SH-SY5Y (cell line): ENCODE results near the gene RABGAP1L.

Source experiments
- GATA2 ChIP-seq: IDR thresholded peaks from 2 replicates; pipeline ENCODE4 v1.6.1; 2011; ENCODE audit warnings: mild to moderate bottlenecking, low read depth, low read length
- GATA3 ChIP-seq: IDR thresholded peaks from 2 replicates; pipeline ENCODE4 v1.6.1; 2011; ENCODE audit warnings: low read depth, mild to moderate bottlenecking, low read length, moderate library complexity

The RABGAP1L gene

DNA sequence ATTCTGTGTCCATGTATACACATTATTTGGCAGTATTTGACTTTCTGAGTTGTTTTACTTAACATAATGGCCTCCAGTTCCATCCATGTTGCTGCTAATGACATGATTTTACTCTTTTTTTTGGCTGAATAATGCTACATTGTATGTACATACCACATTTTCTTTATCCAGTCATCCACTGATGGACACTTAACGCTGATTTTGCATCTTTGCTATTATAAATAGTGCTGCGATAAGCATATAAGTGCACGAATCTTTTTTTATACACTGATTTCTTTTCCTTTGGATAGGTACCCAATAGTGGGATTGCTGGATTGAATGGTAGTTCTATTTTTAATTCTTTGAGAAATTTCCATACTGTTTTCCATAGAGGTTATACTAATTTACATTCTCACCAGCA is 544.0 kb downstream of the RABGAP1L start:
- TF ChIP-seq GATA2: no peak
- no peak for TF ChIP-seq GATA3

DNA sequence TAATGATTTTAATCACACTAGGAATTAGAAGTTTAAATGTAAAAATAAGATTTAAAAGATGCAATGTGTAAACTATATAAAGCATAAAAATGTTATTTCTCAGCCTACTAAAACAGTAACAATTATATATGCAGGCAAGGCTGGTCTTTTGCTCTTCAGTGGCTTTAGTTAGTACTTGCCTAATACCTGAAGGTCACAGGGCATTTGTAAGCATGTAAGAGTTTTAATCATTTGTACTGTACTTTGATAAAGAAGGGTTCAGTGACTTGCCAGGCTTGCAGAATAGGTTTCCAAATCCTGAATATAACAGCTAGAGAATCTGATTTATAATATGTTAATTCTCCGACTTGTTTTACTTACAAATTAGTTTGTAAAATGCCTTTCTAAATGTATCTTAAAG is 545.0 kb downstream of the RABGAP1L start:
- no peak for TF ChIP-seq GATA2
- no peak for TF ChIP-seq GATA3

DNA sequence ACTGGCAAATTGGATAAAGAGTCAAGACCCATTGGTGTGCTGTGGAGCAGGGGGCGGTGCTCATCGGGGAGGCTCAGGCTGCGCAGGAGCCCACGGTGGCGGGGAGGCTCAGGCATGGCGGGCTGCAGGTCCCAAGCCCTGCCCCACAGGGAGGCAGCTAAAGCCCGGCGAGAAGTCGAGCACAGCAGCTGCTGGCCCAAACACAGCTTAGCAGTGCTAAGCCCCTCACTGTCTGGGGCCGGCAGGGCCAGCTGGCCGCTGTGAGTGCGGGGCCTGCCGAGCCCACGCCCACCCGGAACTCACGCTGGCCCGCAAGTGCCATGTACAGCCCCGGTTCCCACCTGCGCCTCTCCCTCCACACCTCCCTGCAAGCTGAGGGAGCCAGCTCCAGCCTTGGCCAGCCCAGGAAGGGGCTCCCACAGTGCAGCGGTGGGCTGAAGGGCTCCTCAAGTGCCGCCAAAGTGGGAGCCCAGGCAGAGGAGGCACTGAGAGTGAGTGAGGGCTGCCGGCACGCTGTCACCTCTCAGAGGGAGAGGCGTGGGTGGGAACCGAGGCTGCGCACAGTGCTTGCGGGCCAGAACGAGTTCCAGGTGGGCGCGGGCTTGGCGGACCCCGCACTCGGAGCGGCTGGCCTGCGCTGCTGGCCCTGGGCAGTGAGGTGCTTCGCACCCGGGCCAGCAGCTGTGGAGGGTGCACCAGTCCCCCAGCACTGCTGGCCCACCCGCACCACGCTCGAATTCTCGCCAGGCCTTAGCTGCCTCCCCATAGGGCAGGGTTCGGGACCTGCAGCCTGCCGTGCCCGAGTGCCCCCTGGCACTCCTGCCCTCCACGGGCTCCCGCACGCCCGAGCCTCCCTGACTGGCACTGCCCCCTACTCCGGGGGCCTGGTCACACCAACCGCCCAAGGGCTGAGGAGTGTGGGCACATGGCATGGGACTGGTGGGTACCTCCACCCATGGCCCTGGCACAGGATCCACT is 551.8 kb downstream of the RABGAP1L start:
- no peak for TF ChIP-seq GATA2
- TF ChIP-seq GATA3: no peak

DNA sequence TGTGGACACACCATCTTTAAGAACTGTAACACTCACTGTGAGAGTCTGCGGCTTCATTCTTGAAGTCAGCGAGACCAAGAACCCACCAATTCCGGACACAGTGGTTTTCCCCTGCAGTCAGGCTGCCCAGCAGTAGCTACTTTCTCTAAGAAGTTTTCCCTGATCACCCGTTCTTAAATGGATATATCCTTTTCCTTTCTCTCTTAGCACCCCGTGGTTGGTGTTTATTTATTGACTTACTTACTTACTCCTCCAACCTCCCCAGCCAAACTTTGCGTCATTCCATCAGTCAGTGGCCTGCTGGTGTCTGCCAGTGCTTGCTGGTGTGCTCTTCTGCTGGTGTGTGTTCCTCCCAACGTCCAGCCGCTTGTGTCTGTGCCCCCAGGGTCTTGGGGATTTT is 553.2 kb downstream of the RABGAP1L start:
- TF ChIP-seq GATA3 (no peak), GATA2 (no peak)

DNA sequence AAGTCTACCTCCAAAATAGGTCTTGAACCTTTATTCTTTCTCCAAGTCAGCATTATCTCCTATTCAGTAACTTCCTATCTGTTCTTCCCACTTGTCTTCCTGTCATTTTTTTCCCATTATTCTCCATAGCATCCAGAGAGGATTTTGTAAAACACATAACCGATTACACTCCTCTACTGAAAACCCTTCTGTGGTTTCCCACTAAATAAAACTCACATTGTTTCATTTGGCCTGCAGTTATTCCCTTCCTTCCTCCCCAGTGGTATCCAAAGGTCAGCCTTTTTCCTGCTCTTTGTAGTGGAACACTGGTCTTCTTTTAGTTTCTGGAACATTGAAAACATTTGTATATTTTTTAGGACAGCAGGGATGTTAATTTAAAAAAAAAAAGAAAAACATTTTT is 554.5 kb downstream of the RABGAP1L start:
- no peak for TF ChIP-seq GATA2
- no peak for TF ChIP-seq GATA3

DNA sequence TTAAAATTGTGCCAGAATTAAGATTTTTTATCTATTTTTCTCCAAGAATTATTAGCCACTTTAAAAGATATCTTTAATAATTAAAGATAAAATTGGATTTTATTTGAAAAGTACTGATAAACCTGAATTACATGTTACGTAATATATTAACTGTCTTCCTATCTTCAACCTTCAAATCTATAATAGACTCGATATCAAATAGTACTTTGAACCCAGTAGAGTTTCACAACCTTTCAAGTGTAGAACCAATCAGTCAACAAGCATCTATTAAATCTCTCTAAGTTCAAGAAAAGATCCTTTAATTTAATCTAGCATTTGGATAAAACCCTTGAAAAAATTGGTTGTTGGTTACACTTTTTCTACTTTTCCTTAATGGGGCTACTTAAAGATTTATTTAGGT is 559.9 kb downstream of the RABGAP1L start:
- no peak for TF ChIP-seq GATA2
- no peak for TF ChIP-seq GATA3

DNA sequence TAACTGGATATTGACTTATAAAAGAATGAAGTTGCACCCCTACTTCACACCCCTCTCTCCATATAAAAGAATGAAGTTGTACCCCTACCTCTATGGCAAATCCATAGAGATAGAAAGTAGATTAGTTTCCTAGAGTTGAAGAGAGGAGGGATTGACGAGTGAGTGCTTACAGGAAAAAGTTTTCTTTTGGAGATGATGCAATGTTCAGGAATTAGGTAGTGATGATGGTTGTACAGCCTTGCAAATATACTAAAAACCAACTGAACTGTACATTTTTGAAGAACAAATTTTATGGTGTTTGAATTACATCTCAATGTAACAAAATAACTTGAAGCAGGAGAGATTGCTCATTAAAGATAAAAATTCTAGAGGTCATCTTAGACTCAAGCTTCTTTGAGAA is 561.3 kb downstream of the RABGAP1L start:
- TF ChIP-seq GATA2: no peak
- no peak for TF ChIP-seq GATA3

DNA sequence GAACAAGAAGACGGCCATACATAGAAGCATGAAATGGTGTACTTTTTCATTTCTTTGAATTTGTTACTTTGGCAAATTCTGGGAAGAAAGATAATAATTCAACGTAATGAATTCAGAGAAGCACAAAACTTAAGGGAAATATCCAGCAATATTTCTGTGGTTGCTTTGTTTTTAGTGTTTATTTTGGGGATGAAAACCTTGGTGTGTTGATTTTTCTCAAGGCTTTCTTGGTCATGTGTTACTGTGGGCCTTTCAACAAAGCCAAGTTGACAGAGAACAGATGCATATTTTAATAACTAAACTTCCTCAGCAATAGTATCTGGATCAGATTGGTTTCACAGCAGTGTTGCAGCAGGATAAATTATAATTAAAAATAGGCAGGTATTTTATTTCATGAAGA is 561.9 kb downstream of the RABGAP1L start:
- TF ChIP-seq GATA3 (no peak), GATA2 (no peak)

DNA sequence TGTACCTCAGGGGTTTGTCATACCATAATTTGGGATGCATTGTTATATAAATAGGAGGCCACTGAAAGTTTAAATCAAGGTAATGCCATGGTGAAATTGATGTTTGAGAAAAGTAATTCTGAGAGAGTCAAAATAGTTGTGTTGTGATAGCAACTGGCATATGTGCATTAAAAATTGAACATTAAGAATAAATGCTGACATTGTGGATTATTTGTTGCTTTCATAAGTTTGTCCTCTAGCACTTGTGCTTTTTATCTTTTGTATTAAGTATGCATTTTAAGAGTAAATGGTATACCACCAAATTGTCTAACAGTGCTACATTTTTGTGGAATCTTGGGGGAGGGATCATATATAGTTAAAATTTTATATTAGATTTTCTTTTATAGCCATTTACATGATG is 564.5 kb downstream of the RABGAP1L start:
- TF ChIP-seq GATA2: no peak
- no peak for TF ChIP-seq GATA3

DNA sequence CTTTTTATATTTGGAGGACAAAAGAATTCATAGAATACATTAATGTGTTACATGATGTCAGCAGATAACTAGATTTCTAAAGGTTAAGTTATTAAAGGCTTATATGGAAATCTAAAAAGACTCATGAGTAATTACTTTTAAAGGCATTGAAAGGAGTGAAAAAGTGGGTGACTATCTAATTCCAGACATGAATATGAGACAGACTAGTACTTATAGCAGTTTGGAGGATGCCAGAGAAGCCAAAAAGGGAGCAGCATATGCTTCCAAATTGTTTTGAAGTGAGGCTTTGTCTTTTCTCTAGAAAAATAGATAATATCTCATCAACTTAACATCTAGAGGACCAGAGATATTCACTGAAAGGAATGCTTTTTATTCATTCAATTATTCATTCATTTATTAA is 564.9 kb downstream of the RABGAP1L start:
- TF ChIP-seq GATA2 (no peak), GATA3 (no peak)

DNA sequence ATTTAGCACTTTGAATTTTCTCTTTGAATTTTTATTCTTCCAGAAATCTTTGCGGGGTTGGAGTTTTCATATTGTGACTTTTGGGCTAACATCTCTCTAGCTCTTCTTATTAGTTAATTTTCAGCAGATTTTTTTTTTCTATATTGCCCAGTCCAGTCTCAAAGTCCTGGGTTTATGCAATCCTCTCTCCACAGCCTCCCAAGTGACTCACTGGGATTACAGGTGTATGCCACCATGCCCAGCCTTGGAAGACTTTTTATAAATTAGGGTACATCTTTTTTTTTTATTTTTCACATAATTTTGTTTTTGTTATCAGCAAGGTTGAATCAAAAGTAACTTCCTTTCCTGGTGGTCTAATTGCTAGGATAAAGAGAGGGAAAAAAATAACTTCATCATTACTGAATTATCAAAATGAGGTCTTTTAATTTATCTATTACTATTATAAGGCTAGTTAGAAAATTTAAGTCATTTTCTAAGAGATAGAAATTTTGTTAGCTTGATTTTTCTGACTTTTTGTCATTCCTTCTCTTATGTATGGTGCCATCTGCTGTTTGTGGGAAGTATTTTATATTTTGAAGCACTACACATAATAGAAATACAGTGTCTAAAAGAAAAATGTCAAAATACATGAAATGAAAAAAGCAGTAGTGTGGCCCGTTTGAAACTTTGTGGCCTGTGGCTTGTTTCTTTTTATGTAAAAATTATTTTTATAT is 567.0 kb downstream of the RABGAP1L start:
- TF ChIP-seq GATA3 (no peak), GATA2 (no peak)

DNA sequence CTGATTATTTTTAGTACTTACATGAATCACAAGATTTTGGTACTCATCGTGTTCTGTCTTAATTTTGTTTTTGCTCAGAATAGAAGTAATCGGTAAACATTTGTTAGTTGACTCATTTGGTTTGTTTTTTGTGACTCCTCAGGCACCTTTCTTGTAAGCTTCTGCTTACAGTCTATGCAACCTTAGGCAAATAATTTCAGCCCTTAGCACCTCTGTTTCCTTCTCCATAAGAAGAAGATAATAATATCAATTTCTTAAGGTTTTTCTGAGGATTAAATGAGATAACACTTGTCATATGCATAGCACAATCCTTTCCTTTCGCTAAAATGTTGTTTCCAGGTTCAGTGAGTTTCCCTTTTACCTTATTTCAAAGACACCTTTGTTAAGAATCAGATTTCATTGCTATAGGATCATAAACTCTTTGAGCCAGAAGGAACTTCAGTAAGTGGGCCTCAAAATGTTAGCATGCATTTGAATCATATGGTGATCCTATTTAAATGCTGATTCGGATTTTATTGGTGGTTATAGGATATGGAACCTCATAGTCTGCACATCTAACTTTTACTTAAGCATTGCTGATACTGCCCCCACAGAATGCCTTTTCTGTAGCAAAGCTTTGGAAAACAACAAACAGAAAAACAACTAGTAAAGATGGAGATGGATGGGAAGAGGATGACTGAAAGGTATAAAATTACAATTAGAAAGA is 567.7 kb downstream of the RABGAP1L start:
- no peak for TF ChIP-seq GATA2
- no peak for TF ChIP-seq GATA3

DNA sequence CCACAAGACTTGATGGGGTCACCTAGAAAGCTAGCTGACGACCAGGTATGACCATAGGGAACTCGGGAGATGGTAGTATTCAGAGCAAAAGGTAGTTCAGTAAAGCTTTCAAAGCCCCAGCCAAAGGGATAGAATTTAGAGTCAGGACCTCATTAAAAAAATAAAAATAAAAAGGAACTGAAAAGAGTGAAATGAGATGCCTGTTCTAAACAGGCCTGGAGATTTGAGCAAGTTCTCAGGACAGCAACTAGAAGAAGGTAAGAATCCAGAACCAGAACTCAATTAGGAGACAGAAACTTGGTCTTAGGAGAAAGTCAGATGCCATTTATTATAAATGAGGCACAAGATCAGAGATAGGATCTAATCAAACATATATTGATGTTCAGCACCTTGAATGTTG is 575.0 kb downstream of the RABGAP1L start:
- TF ChIP-seq GATA2: no peak
- TF ChIP-seq GATA3: no peak

DNA sequence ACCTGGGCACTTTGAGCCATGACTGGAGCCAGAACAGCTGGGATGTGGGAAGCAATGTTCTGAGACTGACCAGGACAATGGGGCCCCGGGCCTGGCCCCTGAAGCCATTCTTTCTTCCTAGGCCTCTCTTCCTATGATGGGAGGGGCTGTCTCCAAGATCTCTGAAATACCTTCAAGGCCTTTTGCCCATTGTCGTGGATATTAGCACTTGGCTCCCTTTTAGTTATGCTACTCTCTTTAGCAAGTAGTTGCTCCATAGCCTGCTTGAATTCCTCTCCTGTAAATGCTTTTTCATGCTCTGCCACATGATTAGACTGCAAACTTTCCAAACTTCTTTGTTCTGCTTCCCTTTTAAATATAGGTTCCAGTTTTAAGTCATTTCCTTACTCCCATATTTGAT is 577.5 kb downstream of the RABGAP1L start:
- TF ChIP-seq GATA3 (no peak), GATA2 (no peak)
